ENCODE measurements around the gene BAIAP2. TPM values are rescaled to one million over a fixed set of nuclear protein-coding genes. Genes with fewer than 3 reads are reported as not detected.
A peak's percentile ranks its signal among the peaks of the same experiment; 100 is the strongest.

BAIAP2 gene
- total and polyA plus RNA-seq, 2 of the 13 experiments (the other 11 are each of a cell fraction or from before 2014, with no cell fraction given), result 22.5 to 24.0 TPM

DNA sequence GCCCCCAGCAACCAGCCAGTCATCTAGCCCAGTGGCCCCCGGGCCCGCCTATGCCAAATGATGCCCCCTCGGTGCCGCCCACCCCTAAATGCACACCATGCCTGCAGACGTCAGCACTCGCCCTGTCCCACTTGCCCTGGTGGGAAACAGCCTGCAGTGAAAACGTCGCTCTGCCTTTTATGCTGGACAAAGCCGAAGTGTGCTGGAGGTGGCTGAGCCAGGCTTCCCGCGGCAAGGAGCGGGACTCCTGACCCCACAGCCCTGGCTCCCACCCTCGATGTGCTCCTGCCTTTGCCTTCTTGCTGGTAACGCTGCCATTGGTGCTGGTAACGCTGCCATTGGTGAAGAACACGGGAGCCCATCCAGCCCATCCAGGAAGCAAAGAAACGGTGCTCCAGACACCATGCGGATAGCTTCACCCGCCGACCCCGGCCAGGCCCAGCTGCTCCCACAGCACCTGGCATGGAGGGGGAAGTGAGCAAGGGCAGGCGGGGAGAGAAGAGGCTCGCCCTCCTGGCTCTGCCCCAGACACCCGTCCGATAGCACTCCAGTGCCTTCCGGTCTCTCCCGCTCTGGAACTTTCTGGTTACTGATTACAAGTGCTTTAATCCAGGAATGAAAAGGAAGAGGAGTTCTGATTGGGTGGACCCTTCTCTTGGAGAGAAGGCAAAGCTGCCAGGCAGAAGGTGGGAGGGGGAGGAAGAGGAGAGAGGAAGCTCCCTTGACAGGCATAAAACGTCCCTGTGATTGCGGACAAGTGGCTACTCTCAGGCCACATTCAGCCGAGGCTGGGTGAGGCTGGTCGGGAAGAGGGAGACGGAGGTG, 4.0 kb upstream of the BAIAP2 start (continued):
- TF ChIP-seq, protein P1, sequence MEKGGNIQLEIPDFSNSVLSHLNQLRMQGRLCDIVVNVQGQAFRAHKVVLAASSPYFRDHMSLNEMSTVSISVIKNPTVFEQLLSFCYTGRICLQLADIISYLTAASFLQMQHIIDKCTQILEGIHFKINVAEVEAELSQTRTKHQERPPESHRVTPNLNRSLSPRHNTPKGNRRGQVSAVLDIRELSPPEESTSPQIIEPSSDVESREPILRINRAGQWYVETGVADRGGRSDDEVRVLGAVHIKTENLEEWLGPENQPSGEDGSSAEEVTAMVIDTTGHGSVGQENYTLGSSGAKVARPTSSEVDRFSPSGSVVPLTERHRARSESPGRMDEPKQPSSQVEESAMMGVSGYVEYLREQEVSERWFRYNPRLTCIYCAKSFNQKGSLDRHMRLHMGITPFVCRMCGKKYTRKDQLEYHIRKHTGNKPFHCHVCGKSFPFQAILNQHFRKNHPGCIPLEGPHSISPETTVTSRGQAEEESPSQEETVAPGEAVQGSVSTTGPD (CRISPR knock-in tag; IDR thresholded peaks at IDR 0.05), result no peak
- no peak for TF ChIP-seq RXRB (CRISPR knock-in tag; IDR thresholded peaks at IDR 0.05; ENCODE audit: borderline replicate concordance)
- peak; percentile 55; the same call in 1 of the 2 replicates for TF ChIP-seq ZC3H13 (CRISPR knock-in tag; IDR thresholded peaks at IDR 0.05)
- no peak for TF ChIP-seq MLLT10 (CRISPR knock-in tag; IDR thresholded peaks at IDR 0.05)

GRCh38 chr17:81031566-81032550, 3.1 kb upstream of the BAIAP2 start:
- Histone ChIP-seq H3K9me3 (ENCODE audit: low read length) (no peaks in the 10 kb centered on the region), H3K4me2 (ENCODE audit: low read depth, low read length) (no peak overlapping the region), H3K27me3 (ENCODE audit: control insufficient read depth in 1 of 2, insufficient read depth in 2 of 2, low read length in 2 of 2) (peaks cover 8 to 23% of the 10 kb centered on the region in 2 experiments; a peak in 4 of 5 replicates), H3K4me1 (ENCODE audit: insufficient read depth, low read length) (peaks cover 56% of the 10 kb centered on the region), H3K4me3 (replicated peaks in 1 of 3; ENCODE audit: insufficient read depth in 1 of 3, low read depth in 2 of 3, low read length in 3 of 3) (no peak overlapping the region), H3K27ac (ENCODE audit: extremely low read length, insufficient read depth, low read length) (no peak overlapping the region), H3K36me3 (replicated peaks in 1 of 2; ENCODE audit: control insufficient read depth in 1 of 2, insufficient read depth in 2 of 2, low read length in 2 of 2) (no peaks in the 10 kb centered on the region), H4K20me1 (ENCODE audit: insufficient read depth, low read length) (peaks cover 14% of the 10 kb centered on the region), H2AFZ (ENCODE audit: low read length) (no peak overlapping the region), H3K79me2 (ENCODE audit: insufficient read depth, low read length) (peaks cover 12% of the 10 kb centered on the region), H3K9ac (ENCODE audit: insufficient read depth, low read depth, low read length) (no peak overlapping the region)
- POLR2A ChIA-PET, result interaction anchor here (1.2 kb wide), 1 partner anchor 12 kb away, joined by 4 read pairs; no protein-coding TSS in a partner anchor
- in situ Hi-C loops (cut with HindIII; ENCODE audit: extremely low pct_ligation_motif_present, low pct_unique_long_range_greater_than_20kb), result no loop called here
- no peak for DNase-seq (ENCODE audit: low spot score)
- CTCF ChIA-PET (ENCODE audit: low intra/inter-chr PET ratio, low total read pairs), result no interaction called here
- intact Hi-C loops (cut with micrococcal nuclease; ENCODE audit: unreplicated experiment), result no loop called here
- 93% methylated on average over 33 of the region's 41 CpGs for WGBS (ENCODE audit: low lambda C conversion rate)
- no peak for ATAC-seq
- no TSS peak for BruUV-seq (replicated peaks)
- FAIRE-seq, result no peak
- TF ChIP-seq ZNF367 (CRISPR knock-in tag; IDR thresholded peaks at IDR 0.05; ENCODE audit: borderline replicate concordance) (no peak), CEBPB (IDR thresholded peaks at IDR 0.05; ENCODE audit: borderline replicate concordance, low read depth, low read length) (peak; percentile 50; the same call in 1 of the 2 replicates)
